Neural cell (in vitro differentiated cells): ENCODE results near the gene ANAPC2. TPM values are rescaled to one million over a fixed set of nuclear protein-coding genes. Genes with fewer than 3 reads are reported as not detected.

Source experiments
- H2AFZ ChIP-seq: fragments of 200-600, 300-800 bp; sonication (generic), shearing (Covaris generic); 2 replicates; pipeline ENCODE4 v1.6.0; 2014; ENCODE audit warnings: low read depth, mild to moderate bottlenecking, antibody characterized with exemption, low read length, moderate library complexity
- H3F3A ChIP-seq: fragments of 200-600 bp; shearing (Covaris generic); 2 replicates; pipeline ENCODE4 v1.6.1; 2016; ENCODE audit warnings: mild to moderate bottlenecking, moderate library complexity, mixed read lengths, antibody characterized with exemption, low read length; ENCODE audit not compliant: insufficient read depth, poor library complexity, severe bottlenecking
- H3K27ac ChIP-seq: fragments of 200-600, 300-800 bp; sonication (generic), shearing (Covaris generic); 2 replicates; pipeline ENCODE4 v1.5.1; 2014; ENCODE audit warnings: mild to moderate bottlenecking, low read length, moderate library complexity
- H3K27me3 ChIP-seq: fragments of 300-800, 200-600 bp; sonication (generic), shearing (Covaris generic); 2 replicates; pipeline ENCODE4 v1.6.0; 2014; ENCODE audit warnings: mild to moderate bottlenecking, low read depth, low read length, moderate library complexity; ENCODE audit not compliant: insufficient read depth
- H3K36me3 ChIP-seq: fragments of 300-800, 200-600 bp; sonication (generic), shearing (Covaris generic); 2 replicates; pipeline ENCODE4 v1.5.1; 2014; ENCODE audit warnings: mild to moderate bottlenecking, antibody characterized with exemption, low read length, moderate library complexity; ENCODE audit not compliant: insufficient read depth
- H3K4me2 ChIP-seq: fragments of 300-800, 200-600 bp; sonication (generic), shearing (Covaris generic); 2 replicates; pipeline ENCODE4 v1.6.0; 2014; ENCODE audit warnings: mild to moderate bottlenecking, low read length
- H3K4me3 ChIP-seq: fragments of 300-800, 200-600 bp; sonication (generic), shearing (Covaris generic); 2 replicates; pipeline ENCODE4 v1.5.1; 2014; ENCODE audit warnings: mild to moderate bottlenecking, low read length, moderate library complexity
- H3K79me2 ChIP-seq: fragments of 200-600 bp; shearing (Covaris generic); replicated peaks from 2 replicates; pipeline ENCODE4 v1.6.0; 2014; ENCODE audit warnings: mild to moderate bottlenecking, low read length, moderate library complexity; ENCODE audit not compliant: insufficient read depth
- H3K9ac ChIP-seq: fragments of 300-800, 200-600 bp; sonication (generic), shearing (Covaris generic); 2 replicates; pipeline ENCODE4 v1.6.1; 2016; ENCODE audit warnings: mild to moderate bottlenecking, low read length, mixed read lengths
- H3K9me2 ChIP-seq: fragments of 200-600 bp; shearing (Covaris generic); 2 replicates; pipeline ENCODE4 v1.6.1; 2016; ENCODE audit warnings: mild to moderate bottlenecking, low read length, mixed read lengths; ENCODE audit not compliant: insufficient read depth
- H3K9me3 ChIP-seq: fragments of 200-600, 300-800 bp; sonication (generic), shearing (Covaris generic); 2 replicates; pipeline ENCODE4 v1.6.1; 2016; ENCODE audit warnings: mild to moderate bottlenecking, mixed run types, low read length, moderate library complexity, mixed read lengths
- H4K20me1 ChIP-seq: fragments of 200-600 bp; shearing (Covaris generic); 2 replicates; pipeline ENCODE4 v1.6.1; 2016; ENCODE audit warnings: mild to moderate bottlenecking, mixed run types; ENCODE audit not compliant: insufficient read depth
- EP300 ChIP-seq: fragments of 450-650 bp; conservative IDR thresholded peaks from 2 replicates; pipeline ENCODE4 v1.6.1; 2014; ENCODE audit warnings: antibody characterized with exemption, mild to moderate bottlenecking, moderate library complexity; ENCODE audit not compliant: poor library complexity, severe bottlenecking
- EZH2 ChIP-seq: fragments of 200-600, 300-800 bp; shearing (Covaris generic), sonication (generic); IDR thresholded peaks from 2 replicates; pipeline ENCODE4 v1.6.1; 2014; ENCODE audit warnings: antibody characterized with exemption, low read length, borderline replicate concordance, mild to moderate bottlenecking; ENCODE audit not compliant: insufficient read depth, poor library complexity, severe bottlenecking
- MXI1 ChIP-seq: fragments of 450-650 bp; conservative IDR thresholded peaks from 2 replicates; pipeline ENCODE4 v1.6.1; 2014; ENCODE audit warnings: antibody characterized with exemption, mild to moderate bottlenecking; ENCODE audit not compliant: poor library complexity, severe bottlenecking
- POLR2AphosphoS5 ChIP-seq: IDR thresholded peaks from 2 replicates; pipeline ENCODE4 v1.6.1; 2012
- RAD21 ChIP-seq: fragments of 450-650 bp; conservative IDR thresholded peaks from 2 replicates; pipeline ENCODE4 v1.6.1; 2014; ENCODE audit warnings: antibody characterized with exemption, mild to moderate bottlenecking, moderate library complexity
- SMC3 ChIP-seq: fragments of 450-650 bp; conservative IDR thresholded peaks from 2 replicates; pipeline ENCODE4 v1.6.1; 2014; ENCODE audit warnings: antibody characterized with exemption, mild to moderate bottlenecking, moderate library complexity; ENCODE audit not compliant: poor library complexity
- TAF1 ChIP-seq: IDR thresholded peaks from 2 replicates; pipeline ENCODE4 v1.6.1; 2012; ENCODE audit warnings: low read depth
- polyA plus RNA-seq: library from polyadenylated mRNA; depleted of rRNA; stranded (reverse); fragments of >200 nt; gene quantifications from 2 replicates; pipeline ENCODE4 v1.2.3, GENCODE V29; 2014
- TF ChIP-seq, protein P1 (sequence below): IDR thresholded peaks from 2 replicates; pipeline ENCODE4 v1.6.1; 2012; ENCODE audit warnings: borderline replicate concordance
- TF ChIP-seq, protein P2 (sequence below): fragments of 450-650 bp; IDR thresholded peaks from 2 replicates; pipeline ENCODE4 v1.5.1; 2014; ENCODE audit warnings: antibody characterized with exemption, mild to moderate bottlenecking, moderate library complexity; ENCODE audit not compliant: poor library complexity, severe bottlenecking

The ANAPC2 gene
- polyA plus RNA-seq, 1 donor from 2014 or later = 38.1 TPM

DNA sequence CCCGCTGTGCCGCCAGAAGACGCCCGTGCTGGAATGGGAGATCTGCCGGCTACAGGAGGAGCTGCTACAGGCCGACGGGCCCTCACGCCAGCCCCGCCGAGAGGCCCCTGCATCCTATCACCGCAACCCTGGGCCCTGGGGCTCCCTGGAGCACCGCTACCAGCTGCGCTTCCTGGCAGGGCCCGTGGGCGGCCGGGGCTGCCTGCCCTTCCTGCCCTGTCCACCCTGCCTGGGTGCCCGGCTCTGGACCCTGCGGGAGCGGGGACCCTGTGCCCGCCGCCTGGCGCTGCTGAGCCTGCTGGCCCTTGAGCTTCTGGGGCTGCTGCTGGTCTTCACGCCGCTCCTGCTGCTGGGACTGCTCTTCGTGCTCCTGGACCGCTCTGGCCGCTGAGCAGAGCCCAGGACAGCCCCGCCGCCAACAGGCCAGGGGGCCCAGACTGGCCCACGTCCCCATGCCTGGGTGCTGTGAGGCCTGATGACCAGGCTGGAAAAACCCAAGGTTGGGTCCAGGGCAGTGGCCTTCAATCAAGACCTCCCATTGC is 29.9 kb upstream of the ANAPC2 start:
- TF ChIP-seq, protein P1, sequence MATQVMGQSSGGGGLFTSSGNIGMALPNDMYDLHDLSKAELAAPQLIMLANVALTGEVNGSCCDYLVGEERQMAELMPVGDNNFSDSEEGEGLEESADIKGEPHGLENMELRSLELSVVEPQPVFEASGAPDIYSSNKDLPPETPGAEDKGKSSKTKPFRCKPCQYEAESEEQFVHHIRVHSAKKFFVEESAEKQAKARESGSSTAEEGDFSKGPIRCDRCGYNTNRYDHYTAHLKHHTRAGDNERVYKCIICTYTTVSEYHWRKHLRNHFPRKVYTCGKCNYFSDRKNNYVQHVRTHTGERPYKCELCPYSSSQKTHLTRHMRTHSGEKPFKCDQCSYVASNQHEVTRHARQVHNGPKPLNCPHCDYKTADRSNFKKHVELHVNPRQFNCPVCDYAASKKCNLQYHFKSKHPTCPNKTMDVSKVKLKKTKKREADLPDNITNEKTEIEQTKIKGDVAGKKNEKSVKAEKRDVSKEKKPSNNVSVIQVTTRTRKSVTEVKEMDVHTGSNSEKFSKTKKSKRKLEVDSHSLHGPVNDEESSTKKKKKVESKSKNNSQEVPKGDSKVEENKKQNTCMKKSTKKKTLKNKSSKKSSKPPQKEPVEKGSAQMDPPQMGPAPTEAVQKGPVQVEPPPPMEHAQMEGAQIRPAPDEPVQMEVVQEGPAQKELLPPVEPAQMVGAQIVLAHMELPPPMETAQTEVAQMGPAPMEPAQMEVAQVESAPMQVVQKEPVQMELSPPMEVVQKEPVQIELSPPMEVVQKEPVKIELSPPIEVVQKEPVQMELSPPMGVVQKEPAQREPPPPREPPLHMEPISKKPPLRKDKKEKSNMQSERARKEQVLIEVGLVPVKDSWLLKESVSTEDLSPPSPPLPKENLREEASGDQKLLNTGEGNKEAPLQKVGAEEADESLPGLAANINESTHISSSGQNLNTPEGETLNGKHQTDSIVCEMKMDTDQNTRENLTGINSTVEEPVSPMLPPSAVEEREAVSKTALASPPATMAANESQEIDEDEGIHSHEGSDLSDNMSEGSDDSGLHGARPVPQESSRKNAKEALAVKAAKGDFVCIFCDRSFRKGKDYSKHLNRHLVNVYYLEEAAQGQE = no peak
- no peak for TF ChIP-seq TAF1
- no peak for TF ChIP-seq SMC3
- no peak for TF ChIP-seq RAD21
- TF ChIP-seq MXI1 = no peak
- TF ChIP-seq EZH2 = no peak
- TF ChIP-seq POLR2AphosphoS5 = no peak
- TF ChIP-seq EP300 = no peak
- TF ChIP-seq, protein P2, sequence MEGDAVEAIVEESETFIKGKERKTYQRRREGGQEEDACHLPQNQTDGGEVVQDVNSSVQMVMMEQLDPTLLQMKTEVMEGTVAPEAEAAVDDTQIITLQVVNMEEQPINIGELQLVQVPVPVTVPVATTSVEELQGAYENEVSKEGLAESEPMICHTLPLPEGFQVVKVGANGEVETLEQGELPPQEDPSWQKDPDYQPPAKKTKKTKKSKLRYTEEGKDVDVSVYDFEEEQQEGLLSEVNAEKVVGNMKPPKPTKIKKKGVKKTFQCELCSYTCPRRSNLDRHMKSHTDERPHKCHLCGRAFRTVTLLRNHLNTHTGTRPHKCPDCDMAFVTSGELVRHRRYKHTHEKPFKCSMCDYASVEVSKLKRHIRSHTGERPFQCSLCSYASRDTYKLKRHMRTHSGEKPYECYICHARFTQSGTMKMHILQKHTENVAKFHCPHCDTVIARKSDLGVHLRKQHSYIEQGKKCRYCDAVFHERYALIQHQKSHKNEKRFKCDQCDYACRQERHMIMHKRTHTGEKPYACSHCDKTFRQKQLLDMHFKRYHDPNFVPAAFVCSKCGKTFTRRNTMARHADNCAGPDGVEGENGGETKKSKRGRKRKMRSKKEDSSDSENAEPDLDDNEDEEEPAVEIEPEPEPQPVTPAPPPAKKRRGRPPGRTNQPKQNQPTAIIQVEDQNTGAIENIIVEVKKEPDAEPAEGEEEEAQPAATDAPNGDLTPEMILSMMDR = no peak
- Histone ChIP-seq H3K4me3 (no peak overlapping the region), H3K9ac (no peak overlapping the region), H4K20me1 (no peaks in the 10 kb centered on the region), H3F3A (no peaks in the 10 kb centered on the region), H3K79me2 (no peaks in the 10 kb centered on the region), H3K9me3 (no peaks in the 10 kb centered on the region), H3K4me2 (no peak overlapping the region), H2AFZ (no peak overlapping the region), H3K27me3 (no peaks in the 10 kb centered on the region), H3K27ac (no peak overlapping the region), H3K36me3 (no peaks in the 10 kb centered on the region), H3K9me2 (no peaks in the 10 kb centered on the region)

- Histone ChIP-seq H2AFZ (no peak overlapping the region), H3K36me3 (no peaks in the 10 kb centered on the region), H4K20me1 (no peaks in the 10 kb centered on the region), H3K4me3 (no peak overlapping the region), H3K79me2 (no peaks in the 10 kb centered on the region), H3K27me3 (no peaks in the 10 kb centered on the region), H3K4me2 (no peak overlapping the region), H3K9ac (no peak overlapping the region), H3K9me2 (no peaks in the 10 kb centered on the region), H3F3A (no peaks in the 10 kb centered on the region), H3K9me3 (no peaks in the 10 kb centered on the region), H3K27ac (no peak overlapping the region)
- TF ChIP-seq TAF1 (no peak), EP300 (no peak), RAD21 (no peak), EZH2 (no peak), MXI1 (no peak), SMC3 (no peak)
- TF ChIP-seq, protein P1 = no peak
- TF ChIP-seq, protein P2 = no peak
Measured at GRCh38 chr9:137217276-137218211, 29.2 kb upstream of the ANAPC2 start.
